HEK293 (cell line): ENCODE results near the gene HLA-A.
A peak's percentile ranks its signal among the peaks of the same experiment; 100 is the strongest.

Source experiments
- FEZF1 ChIP-seq: fragments of 450-650 bp; formaldehyde crosslinking; IDR thresholded peaks from 2 replicates; pipeline ENCODE4 v1.5.1; 2016; ENCODE audit warnings: missing biosample characterization, missing genetic modification characterization
- MYNN ChIP-seq: fragments of 450-650 bp; formaldehyde crosslinking; IDR thresholded peaks from 2 replicates; pipeline ENCODE4 v1.5.1; 2016; ENCODE audit warnings: missing biosample characterization, missing genetic modification characterization, borderline replicate concordance
- OSR2 ChIP-seq: fragments of 450-650 bp; formaldehyde crosslinking; IDR thresholded peaks from 2 replicates; pipeline ENCODE4 v1.5.1; 2016; ENCODE audit warnings: missing biosample characterization, missing genetic modification characterization
- PRDM2 ChIP-seq: fragments of 450-650 bp; formaldehyde crosslinking; IDR thresholded peaks from 2 replicates; pipeline ENCODE4 v1.5.1; 2016; ENCODE audit warnings: missing biosample characterization, missing genetic modification characterization, borderline replicate concordance
- ZBTB1 ChIP-seq: fragments of 450-650 bp; formaldehyde crosslinking; IDR thresholded peaks from 2 replicates; pipeline ENCODE4 v1.5.1; 2016; ENCODE audit warnings: missing biosample characterization, missing genetic modification characterization
- ZBTB17 ChIP-seq: fragments of 450-650 bp; formaldehyde crosslinking; IDR thresholded peaks from 2 replicates; pipeline ENCODE4 v1.5.1; 2016; ENCODE audit warnings: missing biosample characterization, missing genetic modification characterization
- ZBTB8A ChIP-seq: fragments of 450-650 bp; formaldehyde crosslinking; IDR thresholded peaks from 2 replicates; pipeline ENCODE4 v1.5.1; 2016; ENCODE audit warnings: missing biosample characterization, missing genetic modification characterization
- ZEB2 ChIP-seq: fragments of 450-650 bp; formaldehyde crosslinking; IDR thresholded peaks from 2 replicates; pipeline ENCODE4 v1.5.1; 2016; ENCODE audit warnings: missing biosample characterization, missing genetic modification characterization
- ZNF24 ChIP-seq: fragments of 450-650 bp; formaldehyde crosslinking; IDR thresholded peaks from 2 replicates; pipeline ENCODE4 v1.5.1; 2016; ENCODE audit warnings: missing biosample characterization, missing genetic modification characterization
- ZNF248 ChIP-seq: fragments of 450-650 bp; formaldehyde crosslinking; IDR thresholded peaks from 2 replicates; pipeline ENCODE4 v1.5.1; 2017; ENCODE audit warnings: missing biosample characterization, missing genetic modification characterization
- ZNF26 ChIP-seq: fragments of 450-650 bp; formaldehyde crosslinking; IDR thresholded peaks from 2 replicates; pipeline ENCODE4 v1.5.1; 2016; ENCODE audit warnings: missing biosample characterization, missing genetic modification characterization
- ZNF266 ChIP-seq: fragments of 450-650 bp; formaldehyde crosslinking; IDR thresholded peaks from 2 replicates; pipeline ENCODE4 v1.5.1; 2016; ENCODE audit warnings: missing biosample characterization, missing genetic modification characterization, low read depth
- ZNF324 ChIP-seq: fragments of 450-650 bp; formaldehyde crosslinking; IDR thresholded peaks from 2 replicates; pipeline ENCODE4 v1.5.1; 2016; ENCODE audit warnings: missing biosample characterization, missing genetic modification characterization
- ZNF341 ChIP-seq: fragments of 450-650 bp; formaldehyde crosslinking; IDR thresholded peaks from 2 replicates; pipeline ENCODE4; 2016; ENCODE audit warnings: low read depth, missing biosample characterization, missing genetic modification characterization
- ZNF366 ChIP-seq: fragments of 450-650 bp; formaldehyde crosslinking; conservative IDR thresholded peaks from 2 replicates; pipeline ENCODE4 v1.5.1; 2016; ENCODE audit warnings: missing biosample characterization, missing genetic modification characterization
- ZNF398 ChIP-seq: fragments of 450-650 bp; formaldehyde crosslinking; IDR thresholded peaks from 2 replicates; pipeline ENCODE4 v1.5.1; 2017; ENCODE audit warnings: missing biosample characterization, missing genetic modification characterization
- ZNF426 ChIP-seq: fragments of 450-650 bp; formaldehyde crosslinking; IDR thresholded peaks from 2 replicates; pipeline ENCODE4 v1.5.1; 2017; ENCODE audit warnings: missing biosample characterization, missing genetic modification characterization, mild to moderate bottlenecking, inconsistent platforms, moderate library complexity
- ZNF544 ChIP-seq: fragments of 450-650 bp; formaldehyde crosslinking; IDR thresholded peaks from 2 replicates; pipeline ENCODE4 v1.5.0; 2017; ENCODE audit warnings: missing biosample characterization, missing genetic modification characterization
- ZNF600 ChIP-seq: fragments of 450-650 bp; formaldehyde crosslinking; IDR thresholded peaks from 2 replicates; pipeline ENCODE4 v1.5.1; 2016; ENCODE audit warnings: missing biosample characterization, missing genetic modification characterization
- ZNF623 ChIP-seq: fragments of 450-650 bp; formaldehyde crosslinking; IDR thresholded peaks from 2 replicates; pipeline ENCODE4 v1.5.1; 2016; ENCODE audit warnings: missing biosample characterization, missing genetic modification characterization
- ZNF76 ChIP-seq: fragments of 450-650 bp; formaldehyde crosslinking; IDR thresholded peaks from 2 replicates; pipeline ENCODE4; 2016; ENCODE audit warnings: low read depth, missing biosample characterization, missing genetic modification characterization, borderline replicate concordance
- ZNF776 ChIP-seq: fragments of 450-650 bp; formaldehyde crosslinking; IDR thresholded peaks from 2 replicates; pipeline ENCODE4 v1.5.0; 2017; ENCODE audit warnings: missing biosample characterization, missing genetic modification characterization, borderline replicate concordance
- ZNF791 ChIP-seq: fragments of 450-650 bp; formaldehyde crosslinking; IDR thresholded peaks from 2 replicates; pipeline ENCODE4 v1.5.1; 2016; ENCODE audit warnings: missing biosample characterization, missing genetic modification characterization
- TF ChIP-seq, protein P1 (sequence below): fragments of 450-650 bp; formaldehyde crosslinking; IDR thresholded peaks from 2 replicates; pipeline ENCODE4 v1.5.1; 2016; ENCODE audit warnings: missing biosample characterization, missing genetic modification characterization
- TF ChIP-seq, protein P2 (sequence below): fragments of 450-650 bp; formaldehyde crosslinking; conservative IDR thresholded peaks from 2 replicates; pipeline ENCODE4 v1.5.1; 2016; ENCODE audit warnings: low read depth, missing biosample characterization, missing genetic modification characterization

The HLA-A gene

GRCh38 chr6:29964887-29965562, 22.7 kb downstream of the HLA-A start (continued):
- TF ChIP-seq, protein P1, sequence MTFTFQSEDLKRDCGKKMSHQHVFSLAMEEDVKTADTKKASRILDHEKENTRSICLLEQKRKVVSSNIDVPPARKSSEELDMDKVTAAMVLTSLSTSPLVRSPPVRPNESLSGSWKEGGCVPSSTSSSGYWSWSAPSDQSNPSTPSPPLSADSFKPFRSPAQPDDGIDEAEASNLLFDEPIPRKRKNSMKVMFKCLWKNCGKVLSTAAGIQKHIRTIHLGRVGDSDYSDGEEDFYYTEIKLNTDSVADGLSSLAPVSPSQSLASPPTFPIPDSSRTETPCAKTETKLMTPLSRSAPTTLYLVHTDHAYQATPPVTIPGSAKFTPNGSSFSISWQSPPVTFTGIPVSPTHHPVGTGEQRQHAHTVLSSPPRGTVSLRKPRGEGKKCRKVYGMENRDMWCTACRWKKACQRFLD (tag by site-specific recombination), result no peak
- TF ChIP-seq ZNF366 (tag by site-specific recombination) (peak; percentile 79), ZBTB8A (tag by site-specific recombination) (peak; percentile 72), MYNN (tag by site-specific recombination) (no peak), ZNF248 (no peak), ZNF76 (tag by site-specific recombination) (no peak), FEZF1 (peak; percentile 55; the same call in 1 of the 2 replicates), ZNF24 (tag by site-specific recombination) (peak; percentile 64; the same call in 1 of the 2 replicates), ZNF341 (tag by site-specific recombination) (0 out of 2 replicates have a peak, but pooled peaks have one; percentile 36), OSR2 (tag by site-specific recombination) (peak; percentile 46; the same call in 1 of the 2 replicates), ZNF324 (tag by site-specific recombination) (0 out of 2 replicates have a peak, but pooled peaks have one; percentile 53), ZBTB1 (no peak), ZNF791 (tag by site-specific recombination) (no peak), ZNF26 (tag by site-specific recombination) (no peak), ZEB2 (tag by site-specific recombination) (peak; percentile 50), ZNF266 (tag by site-specific recombination) (no peak), ZNF544 (tag by site-specific recombination) (no peak), PRDM2 (tag by site-specific recombination) (no peak), ZNF623 (tag by site-specific recombination) (no peak), ZNF426 (tag by site-specific recombination) (no peak), ZNF398 (peak; percentile 51), ZNF776 (no peak), ZBTB17 (tag by site-specific recombination) (peak; percentile 93), ZNF600 (peak; percentile 39; the same call in 1 of the 2 replicates)
- TF ChIP-seq, protein P2, sequence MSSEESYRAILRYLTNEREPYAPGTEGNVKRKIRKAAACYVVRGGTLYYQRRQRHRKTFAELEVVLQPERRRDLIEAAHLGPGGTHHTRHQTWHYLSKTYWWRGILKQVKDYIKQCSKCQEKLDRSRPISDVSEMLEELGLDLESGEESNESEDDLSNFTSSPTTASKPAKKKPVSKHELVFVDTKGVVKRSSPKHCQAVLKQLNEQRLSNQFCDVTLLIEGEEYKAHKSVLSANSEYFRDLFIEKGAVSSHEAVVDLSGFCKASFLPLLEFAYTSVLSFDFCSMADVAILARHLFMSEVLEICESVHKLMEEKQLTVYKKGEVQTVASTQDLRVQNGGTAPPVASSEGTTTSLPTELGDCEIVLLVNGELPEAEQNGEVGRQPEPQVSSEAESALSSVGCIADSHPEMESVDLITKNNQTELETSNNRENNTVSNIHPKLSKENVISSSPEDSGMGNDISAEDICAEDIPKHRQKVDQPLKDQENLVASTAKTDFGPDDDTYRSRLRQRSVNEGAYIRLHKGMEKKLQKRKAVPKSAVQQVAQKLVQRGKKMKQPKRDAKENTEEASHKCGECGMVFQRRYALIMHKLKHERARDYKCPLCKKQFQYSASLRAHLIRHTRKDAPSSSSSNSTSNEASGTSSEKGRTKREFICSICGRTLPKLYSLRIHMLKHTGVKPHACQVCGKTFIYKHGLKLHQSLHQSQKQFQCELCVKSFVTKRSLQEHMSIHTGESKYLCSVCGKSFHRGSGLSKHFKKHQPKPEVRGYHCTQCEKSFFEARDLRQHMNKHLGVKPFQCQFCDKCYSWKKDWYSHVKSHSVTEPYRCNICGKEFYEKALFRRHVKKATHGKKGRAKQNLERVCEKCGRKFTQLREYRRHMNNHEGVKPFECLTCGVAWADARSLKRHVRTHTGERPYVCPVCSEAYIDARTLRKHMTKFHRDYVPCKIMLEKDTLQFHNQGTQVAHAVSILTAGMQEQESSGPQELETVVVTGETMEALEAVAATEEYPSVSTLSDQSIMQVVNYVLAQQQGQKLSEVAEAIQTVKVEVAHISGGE (tag by site-specific recombination), result 0 out of 2 replicates have a peak, but pooled peaks have one; percentile 30
